Breast epithelium (tissue), 4 donors: ENCODE results near the gene RNF166. TPM values are rescaled to one million over a fixed set of nuclear protein-coding genes. Genes with fewer than 3 reads are reported as not detected.
"Not testable (repeated sequence)": the region's sequence is repeated elsewhere in the genome, so short reads cannot be mapped to it uniquely, and the experiment has no call there.

Experiments used
- DNase-seq, 2 donors: peaks; one replicate each; pipeline ENCODE4 v3.0.0-alpha.2; 2019; ENCODE audit warnings: low spot score in 2 of 2
- H3K27ac ChIP-seq, 2 donors: fragments of 200-600 bp; sonication (generic) in 1 of 2; one replicate each; pipeline ENCODE4 v1.5.1; 2016 to 2019; ENCODE audit warnings: mild to moderate bottlenecking in 1 of 2
- H3K27me3 ChIP-seq, 2 donors: fragments of 200-600 bp; sonication (generic) in 1 of 2; one replicate each; pipeline versions ENCODE4 v1.5.1 to v1.6.0; 2017 to 2019; ENCODE audit warnings: control low read depth in 1 of 2, mild to moderate bottlenecking in 1 of 2
- H3K36me3 ChIP-seq: fragments of 200-600 bp; one replicate; pipeline ENCODE4 v1.5.1; 2019
- H3K4me1 ChIP-seq, 2 donors: fragments of 200-600 bp; sonication (generic); one replicate each; pipeline ENCODE4 v1.5.1; 2016 to 2019; ENCODE audit warnings: control low read depth in 1 of 2
- H3K4me3 ChIP-seq, 3 donors: fragments of 200-600 bp; sonication (generic); 1 replicate in 2 of 3; 2 replicates in 1 of 3; pipeline ENCODE4 v1.5.1; 2016 to 2019; ENCODE audit warnings: mild to moderate bottlenecking in 3 of 3, moderate library complexity in 2 of 3
- H3K9me3 ChIP-seq, 2 donors: fragments of 200-600 bp; sonication (generic) in 1 of 2; one replicate each; pipeline ENCODE4 v1.5.1; 2016 to 2019; ENCODE audit warnings: control low read depth in 1 of 2
- CTCF ChIP-seq, 3 donors: fragments of 450-650 bp; IDR thresholded peaks; one replicate each; pipeline ENCODE4 v1.5.1; 2016 to 2017; ENCODE audit warnings: antibody characterized with exemption in 3 of 3, mild to moderate bottlenecking in 3 of 3, moderate library complexity in 3 of 3
- POLR2A ChIP-seq: fragments of 450-650 bp; IDR thresholded peaks from one replicate; pipeline ENCODE4 v1.6.1; 2016; ENCODE audit warnings: antibody characterized with exemption, mild to moderate bottlenecking, moderate library complexity
- POLR2AphosphoS5 ChIP-seq, 3 donors: sonication (generic); formaldehyde crosslinking; IDR thresholded peaks; one replicate each; pipeline ENCODE4 v1.6.1; 2017; ENCODE audit warnings: antibody characterized with exemption in 3 of 3
- intact Hi-C: fragments of 100-400 bp; cut with DNase I; formaldehyde crosslinking; loops from one replicate; pipeline ENCODE4 v1.15.1; 2023; ENCODE audit warnings: low total_unique reads
- total RNA-seq, 3 donors: library from RNA; depleted of rRNA; stranded (reverse); fragments of >200 nt; gene quantifications; one replicate each; pipeline ENCODE4 v1.1.0, GENCODE V29; 2016

The RNF166 gene
- total RNA-seq, 3 donors from 2014 or later: 19.2 to 22.0 (median 21.9) TPM

DNA sequence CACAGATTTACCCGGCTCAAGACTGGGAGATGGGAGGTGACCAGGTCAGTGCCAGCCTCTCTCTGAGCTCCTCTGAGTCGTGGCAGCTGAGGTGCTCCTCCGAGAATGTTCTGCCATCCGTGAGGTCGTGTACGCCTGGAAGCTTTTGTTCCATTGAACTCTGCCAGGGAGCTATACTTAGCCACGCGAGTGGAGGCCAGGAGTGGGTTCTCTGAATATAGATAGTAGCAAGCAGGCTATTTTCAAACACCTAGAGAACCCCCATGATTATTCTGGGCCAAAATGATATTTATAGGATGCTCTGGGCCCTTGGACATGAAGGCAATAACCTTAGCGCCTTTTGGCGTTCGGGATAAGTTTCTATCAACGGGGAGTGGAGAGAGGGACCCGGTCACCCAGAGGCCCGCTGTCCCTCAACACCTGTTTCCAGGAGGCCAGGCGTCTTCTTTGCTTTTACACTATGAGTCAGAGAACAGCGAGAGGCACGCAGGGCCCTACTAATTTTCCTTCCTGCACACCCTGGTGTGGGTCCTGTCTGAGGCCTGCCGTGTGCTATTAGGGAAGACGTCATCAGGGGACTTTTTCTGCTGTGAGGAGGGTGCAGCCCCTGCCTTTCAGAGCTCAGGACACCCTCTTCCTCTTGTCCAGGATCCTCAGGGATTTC is 32.4 kb downstream of the RNF166 start:
- H3K27me3 ChIP-seq: peaks cover 4 to 20% of the 10 kb centered on the region in 2 donors
- no peaks in the 10 kb centered on the region for H3K4me1 ChIP-seq
- no peak overlapping the region for H3K27ac ChIP-seq
- no peaks in the 10 kb centered on the region for H3K9me3 ChIP-seq
- no peak for TF ChIP-seq CTCF (IDR thresholded peaks at IDR 0.05)
- no peak for TF ChIP-seq POLR2AphosphoS5 (IDR thresholded peaks at IDR 0.05)
- TF ChIP-seq POLR2A: no peak
- H3K36me3 ChIP-seq: no peaks in the 10 kb centered on the region
- no peak for DNase-seq
- intact Hi-C loops: no loop called here
- no peak overlapping the region for H3K4me3 ChIP-seq

DNA sequence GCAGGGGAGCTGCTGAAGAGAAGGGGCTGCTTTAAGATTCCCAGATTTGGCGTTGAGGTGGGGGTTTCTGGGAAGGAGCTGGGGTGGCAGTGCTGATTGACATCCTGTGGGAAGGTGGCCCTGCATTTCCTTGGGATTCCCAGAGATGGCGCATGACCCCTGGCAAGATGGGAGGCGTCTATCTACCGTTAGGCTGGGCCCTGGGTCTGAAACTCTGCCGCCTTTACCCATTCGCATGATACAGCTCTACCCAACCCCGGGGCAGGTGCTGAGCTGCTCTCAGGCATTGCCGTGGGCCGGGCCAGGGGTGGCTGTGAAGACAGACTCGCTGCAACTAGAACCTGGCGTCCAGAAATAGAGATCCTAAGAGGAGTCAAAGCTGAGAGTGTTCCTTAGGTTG is 33.4 kb downstream of the RNF166 start:
- Histone ChIP-seq H3K27ac (no peak overlapping the region), H3K9me3 (no peaks in the 10 kb centered on the region), H3K4me1 (no peaks in the 10 kb centered on the region), H3K4me3 (no peak overlapping the region), H3K36me3 (no peaks in the 10 kb centered on the region), H3K27me3 (peaks cover 0 to 9% of the 10 kb centered on the region in 2 donors)
- DNase-seq: no peak
- intact Hi-C loops: no loop called here
- no peak for TF ChIP-seq POLR2A
- no peak for TF ChIP-seq CTCF (IDR thresholded peaks at IDR 0.05)
- no peak for TF ChIP-seq POLR2AphosphoS5 (IDR thresholded peaks at IDR 0.05)

DNA sequence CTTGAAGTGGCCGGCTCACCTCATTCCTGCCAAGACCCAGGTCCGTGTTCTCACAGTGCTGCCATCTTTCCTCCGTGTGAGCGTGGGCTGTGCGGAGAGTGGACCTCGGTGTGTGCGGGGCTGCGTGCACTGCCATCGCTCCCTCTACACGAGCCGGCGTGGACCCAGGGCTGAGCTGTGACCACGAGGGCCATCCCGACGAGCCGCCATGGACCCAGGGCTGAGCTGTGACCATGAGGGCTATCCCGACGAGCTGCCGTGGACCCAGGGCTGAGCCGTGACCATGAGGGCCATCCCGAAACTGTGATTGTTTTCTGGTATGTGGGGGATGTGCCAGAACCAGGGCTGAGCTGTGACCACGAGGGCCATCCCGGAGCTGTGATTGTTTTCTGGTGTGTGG is 34.4 kb downstream of the RNF166 start:
- no peak overlapping the region for H3K27ac ChIP-seq
- no peaks in the 10 kb centered on the region for H3K36me3 ChIP-seq
- no peak for DNase-seq
- TF ChIP-seq CTCF (IDR thresholded peaks at IDR 0.05): no peak
- TF ChIP-seq POLR2A: no peak
- TF ChIP-seq POLR2AphosphoS5 (IDR thresholded peaks at IDR 0.05): no peak
- no peaks in the 10 kb centered on the region for H3K9me3 ChIP-seq
- no peaks in the 10 kb centered on the region for H3K4me1 ChIP-seq
- intact Hi-C loops: no loop called here
- H3K4me3 ChIP-seq: no peak overlapping the region
- peaks cover 0 to 2% of the 10 kb centered on the region in 2 donors for H3K27me3 ChIP-seq

DNA sequence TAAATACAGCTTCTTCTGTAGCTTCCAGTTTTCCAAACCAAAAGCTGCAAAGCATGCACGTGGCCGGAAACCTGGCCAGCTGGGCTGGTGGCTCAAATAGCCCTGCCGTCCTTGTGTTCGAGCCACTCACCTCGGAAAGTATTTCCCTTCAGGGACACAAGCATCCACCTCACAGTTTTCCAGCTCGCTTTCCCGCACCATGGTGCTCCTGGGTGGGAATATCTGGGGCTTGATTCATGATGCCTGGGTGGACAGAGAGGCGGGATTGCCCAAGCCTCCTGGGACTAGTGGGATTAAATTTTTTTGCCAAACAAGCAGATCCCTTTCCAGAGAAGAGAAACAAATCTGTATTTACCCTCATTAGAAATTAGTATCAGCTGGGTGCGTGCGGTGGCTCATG is 36.2 kb downstream of the RNF166 start:
- Histone ChIP-seq H3K4me3 (no peak overlapping the region), H3K36me3 (no peaks in the 10 kb centered on the region), H3K27ac (no peak overlapping the region), H3K4me1 (no peaks in the 10 kb centered on the region), H3K27me3 (no peaks in the 10 kb centered on the region), H3K9me3 (no peaks in the 10 kb centered on the region)
- DNase-seq: no peak
- intact Hi-C loops: no loop called here
- no peak for TF ChIP-seq POLR2A
- TF ChIP-seq POLR2AphosphoS5 (IDR thresholded peaks at IDR 0.05): no peak
- TF ChIP-seq CTCF (IDR thresholded peaks at IDR 0.05): no peak

DNA sequence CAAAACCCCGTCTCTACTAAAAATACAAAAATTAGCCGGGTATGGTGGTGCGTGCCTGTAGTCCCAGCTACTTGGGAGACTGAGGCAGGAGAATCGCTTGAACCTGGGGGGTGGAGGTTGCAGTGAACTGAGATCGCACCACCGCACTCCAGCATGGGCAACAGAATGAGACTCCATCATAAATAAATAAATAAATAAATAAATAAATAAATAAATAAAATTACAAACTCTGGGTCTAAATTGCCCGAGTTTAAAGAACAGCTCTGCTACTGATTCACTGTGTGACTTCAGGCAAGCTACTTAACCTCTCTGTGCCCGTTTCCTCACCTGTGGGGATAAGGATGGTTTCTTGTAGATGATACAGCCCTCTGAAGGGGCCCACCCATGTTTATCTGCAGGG is 36.7 kb downstream of the RNF166 start:
- intact Hi-C loops, H3K4me3 ChIP-seq, DNase-seq, H3K27me3 ChIP-seq, H3K9me3 ChIP-seq, H3K36me3 ChIP-seq, H3K27ac ChIP-seq, H3K4me1 ChIP-seq: not testable (repeated sequence)

DNA sequence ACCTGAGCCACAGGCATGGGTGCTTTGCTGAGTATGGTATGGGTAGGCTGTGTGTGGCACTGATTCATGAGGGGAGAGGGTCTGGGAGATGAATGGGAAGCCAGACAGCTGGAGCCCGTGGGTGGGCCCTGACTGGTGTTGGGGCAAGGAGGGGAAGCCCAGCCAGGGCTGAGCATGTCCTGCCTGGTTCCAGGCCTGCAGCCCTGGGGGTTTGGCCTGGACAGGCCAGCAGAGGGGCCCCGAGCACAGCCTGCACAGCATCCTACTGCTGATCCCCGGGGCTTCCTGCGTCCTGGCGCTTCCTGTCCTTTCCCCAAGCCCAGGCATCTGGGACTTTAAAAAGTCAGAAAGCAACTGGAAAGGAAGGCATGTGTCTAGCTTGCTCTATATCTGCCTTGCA is 38.7 kb downstream of the RNF166 start:
- no peaks in the 10 kb centered on the region for H3K36me3 ChIP-seq
- H3K9me3 ChIP-seq: no peaks in the 10 kb centered on the region
- no peak for DNase-seq
- no peak overlapping the region for H3K4me3 ChIP-seq
- no peak overlapping the region for H3K27ac ChIP-seq
- intact Hi-C loops: no loop called here
- H3K4me1 ChIP-seq: no peaks in the 10 kb centered on the region
- H3K27me3 ChIP-seq: no peaks in the 10 kb centered on the region
- no peak for TF ChIP-seq POLR2AphosphoS5 (IDR thresholded peaks at IDR 0.05)
- no peak for TF ChIP-seq CTCF (IDR thresholded peaks at IDR 0.05)
- TF ChIP-seq POLR2A: no peak
